PC-3 (cell line): ENCODE data around the gene CLASP1.
"Not testable (repeated sequence)": the region's sequence is repeated elsewhere in the genome, so short reads cannot be mapped to it uniquely, and the experiment has no call there.

Source experiments
- EZH2 ChIP-seq: fragments of 300-600 bp; sonication (generic); IDR thresholded peaks from one replicate; pipeline ENCODE4 v1.6.1; 2017; ENCODE audit warnings: antibody characterized with exemption, mild to moderate bottlenecking, low read length; ENCODE audit not compliant: unreplicated experiment
- TF ChIP-seq, protein P1 (sequence below): fragments of 300-600 bp; sonication (generic); conservative IDR thresholded peaks from 2 replicates; pipeline ENCODE4 v1.5.1; 2017; ENCODE audit warnings: antibody characterized with exemption, low read depth, mild to moderate bottlenecking, low read length

GRCh38 chr2:121343828-121344399 lies 305.3 kb downstream of the CLASP1 start:
- TF ChIP-seq EZH2: not testable (repeated sequence)
- TF ChIP-seq, protein P1, sequence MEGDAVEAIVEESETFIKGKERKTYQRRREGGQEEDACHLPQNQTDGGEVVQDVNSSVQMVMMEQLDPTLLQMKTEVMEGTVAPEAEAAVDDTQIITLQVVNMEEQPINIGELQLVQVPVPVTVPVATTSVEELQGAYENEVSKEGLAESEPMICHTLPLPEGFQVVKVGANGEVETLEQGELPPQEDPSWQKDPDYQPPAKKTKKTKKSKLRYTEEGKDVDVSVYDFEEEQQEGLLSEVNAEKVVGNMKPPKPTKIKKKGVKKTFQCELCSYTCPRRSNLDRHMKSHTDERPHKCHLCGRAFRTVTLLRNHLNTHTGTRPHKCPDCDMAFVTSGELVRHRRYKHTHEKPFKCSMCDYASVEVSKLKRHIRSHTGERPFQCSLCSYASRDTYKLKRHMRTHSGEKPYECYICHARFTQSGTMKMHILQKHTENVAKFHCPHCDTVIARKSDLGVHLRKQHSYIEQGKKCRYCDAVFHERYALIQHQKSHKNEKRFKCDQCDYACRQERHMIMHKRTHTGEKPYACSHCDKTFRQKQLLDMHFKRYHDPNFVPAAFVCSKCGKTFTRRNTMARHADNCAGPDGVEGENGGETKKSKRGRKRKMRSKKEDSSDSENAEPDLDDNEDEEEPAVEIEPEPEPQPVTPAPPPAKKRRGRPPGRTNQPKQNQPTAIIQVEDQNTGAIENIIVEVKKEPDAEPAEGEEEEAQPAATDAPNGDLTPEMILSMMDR: not testable (repeated sequence)
